ENCODE measurements around the gene RCE1. TPM values are rescaled to one million over a fixed set of nuclear protein-coding genes. Genes with fewer than 3 reads are reported as not detected.

The RCE1 gene
- total and polyA plus RNA-seq, 12 donors: 2.5 to 9.2 (median 4.9) TPM

DNA sequence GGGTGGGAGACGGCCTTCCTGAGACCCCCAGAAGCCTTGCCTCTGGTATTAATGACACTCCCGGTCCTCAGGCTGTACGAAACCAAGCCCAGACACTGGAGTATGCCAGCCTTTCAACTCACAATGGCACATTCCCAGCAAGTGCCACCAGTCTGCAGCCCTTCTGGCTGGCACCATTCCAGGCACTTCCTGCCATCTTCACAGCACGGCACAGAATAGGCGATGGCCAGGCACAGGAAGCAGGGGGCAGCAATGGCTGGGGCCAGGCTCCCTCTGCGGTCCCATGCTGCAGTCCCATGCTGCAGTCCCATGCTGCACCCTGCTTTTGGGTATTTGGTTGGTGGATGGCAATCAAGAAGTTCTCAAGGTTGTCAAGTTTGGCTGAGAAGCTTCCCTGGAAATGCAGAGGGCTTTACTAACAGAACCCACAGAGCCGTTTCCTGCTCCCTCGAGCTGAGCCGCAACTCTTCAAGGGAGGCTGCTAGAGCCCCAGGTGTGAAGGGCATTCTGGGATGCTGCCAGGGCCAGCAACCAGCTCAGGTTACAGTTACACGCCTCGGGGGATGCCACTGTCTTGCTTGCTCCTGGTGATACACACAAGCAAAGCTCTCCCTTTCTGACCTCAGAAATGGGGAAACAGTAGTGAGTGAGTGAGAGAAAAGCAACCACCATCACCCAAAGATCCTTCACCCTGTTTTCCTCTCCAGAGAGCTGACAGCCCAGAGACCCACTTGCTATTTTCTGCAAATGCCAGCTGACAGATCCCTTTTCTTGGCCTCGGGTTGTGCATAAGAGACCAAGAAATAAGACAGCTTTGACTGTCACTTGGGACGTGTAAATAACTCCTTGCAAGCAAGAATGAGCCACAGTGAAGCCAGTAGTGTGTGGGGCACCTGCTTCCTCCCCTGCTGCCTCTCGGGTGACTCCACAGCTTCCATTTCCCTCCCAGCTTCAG lies 37.5 kb downstream of the RCE1 start:
- no peak overlapping the region for H3K4me3 ChIP-seq
- H3K4me1 ChIP-seq: peaks cover 0 to 8% (median 0%) of the 10 kb centered on the region in 9 donors
- no peak for DNase-seq
- TF ChIP-seq, protein P1, sequence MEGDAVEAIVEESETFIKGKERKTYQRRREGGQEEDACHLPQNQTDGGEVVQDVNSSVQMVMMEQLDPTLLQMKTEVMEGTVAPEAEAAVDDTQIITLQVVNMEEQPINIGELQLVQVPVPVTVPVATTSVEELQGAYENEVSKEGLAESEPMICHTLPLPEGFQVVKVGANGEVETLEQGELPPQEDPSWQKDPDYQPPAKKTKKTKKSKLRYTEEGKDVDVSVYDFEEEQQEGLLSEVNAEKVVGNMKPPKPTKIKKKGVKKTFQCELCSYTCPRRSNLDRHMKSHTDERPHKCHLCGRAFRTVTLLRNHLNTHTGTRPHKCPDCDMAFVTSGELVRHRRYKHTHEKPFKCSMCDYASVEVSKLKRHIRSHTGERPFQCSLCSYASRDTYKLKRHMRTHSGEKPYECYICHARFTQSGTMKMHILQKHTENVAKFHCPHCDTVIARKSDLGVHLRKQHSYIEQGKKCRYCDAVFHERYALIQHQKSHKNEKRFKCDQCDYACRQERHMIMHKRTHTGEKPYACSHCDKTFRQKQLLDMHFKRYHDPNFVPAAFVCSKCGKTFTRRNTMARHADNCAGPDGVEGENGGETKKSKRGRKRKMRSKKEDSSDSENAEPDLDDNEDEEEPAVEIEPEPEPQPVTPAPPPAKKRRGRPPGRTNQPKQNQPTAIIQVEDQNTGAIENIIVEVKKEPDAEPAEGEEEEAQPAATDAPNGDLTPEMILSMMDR (IDR thresholded peaks at IDR 0.05): no peak
- intact Hi-C loops (cut with DNase I): loop anchor here in 1 of 10 donors (5.0 kb wide), 1 partner anchor 188 kb away; no protein-coding TSS in a partner anchor
- no peaks in the 10 kb centered on the region for H3K27me3 ChIP-seq
- ATAC-seq: peak in 3 of 8 donors; percentile 23 to 33 (median 24)
- no peaks in the 10 kb centered on the region for H3K36me3 ChIP-seq
- WGBS, 2 donors: 71 to 75% methylated on average over 14 of the region's 14 CpGs
- no peak overlapping the region for H3K27ac ChIP-seq
- no peaks in the 10 kb centered on the region for H3K9me3 ChIP-seq

DNA sequence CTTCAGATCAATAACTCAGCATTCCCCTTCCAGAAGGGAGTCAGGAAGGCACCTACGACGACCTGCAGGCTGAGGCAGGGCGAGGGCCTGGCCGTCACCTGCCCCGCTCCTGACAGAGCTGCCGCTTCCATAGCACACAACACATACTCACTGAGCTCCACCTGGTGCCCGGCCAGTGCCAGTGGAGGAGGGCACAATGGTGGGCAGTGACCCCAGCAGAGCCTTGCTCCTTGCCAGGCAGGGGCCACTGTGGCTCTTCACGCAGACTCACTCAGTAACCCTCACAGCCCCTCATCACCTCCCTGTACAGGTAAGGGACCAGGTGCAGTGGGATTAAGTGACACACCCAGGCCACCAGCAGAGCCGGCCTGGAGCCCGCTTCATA lies 38.2 kb downstream of the RCE1 start:
- no peaks in the 10 kb centered on the region for H3K36me3 ChIP-seq
- no peaks in the 10 kb centered on the region for H3K9me3 ChIP-seq
- ATAC-seq (peak in 1 of 8 donors; percentile 10), DNase-seq (no peak)
- no peak overlapping the region for H3K27ac ChIP-seq
- H3K27me3 ChIP-seq: no peaks in the 10 kb centered on the region
- no peak overlapping the region for H3K4me3 ChIP-seq
- TF ChIP-seq, protein P1 (IDR thresholded peaks at IDR 0.05): no peak
- H3K4me1 ChIP-seq: peaks cover 0 to 8% (median 0%) of the 10 kb centered on the region in 9 donors
- WGBS, 2 donors: 94 to 96% methylated on average over 10 of the region's 10 CpGs
- intact Hi-C loops (cut with DNase I): loop anchor here in 1 of 10 donors (5.0 kb wide), 1 partner anchor 189 kb away; no protein-coding TSS in a partner anchor

DNA sequence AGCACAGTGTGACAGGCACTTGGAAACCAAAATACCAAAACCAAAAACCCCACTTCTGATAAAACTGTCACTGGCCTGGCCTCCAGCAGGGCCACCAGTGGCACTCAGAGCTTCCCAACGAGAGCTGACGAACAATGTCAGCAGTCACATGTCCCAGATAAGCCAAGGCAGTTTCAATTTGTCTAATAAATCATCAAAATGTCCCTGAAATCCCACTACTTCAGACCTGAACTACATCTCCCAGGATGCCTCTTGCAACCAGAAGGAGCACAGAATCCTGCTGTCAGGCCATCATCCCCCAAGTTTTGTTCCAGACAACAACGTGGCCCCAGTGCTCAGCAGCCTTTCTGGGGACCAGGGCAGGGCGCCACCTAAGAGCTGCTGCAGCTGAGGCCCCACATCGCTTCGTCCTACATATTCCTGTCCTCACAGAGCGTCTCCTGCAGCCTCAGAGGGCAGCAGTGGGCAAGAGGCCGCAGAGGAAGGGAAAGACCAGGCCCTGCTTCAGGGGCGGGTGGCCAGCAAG lies 38.7 kb downstream of the RCE1 start:
- WGBS, 2 donors: 85 to 88% methylated on average over 9 of the region's 9 CpGs
- Histone ChIP-seq H3K27ac (no peak overlapping the region), H3K4me3 (no peak overlapping the region), H3K27me3 (no peaks in the 10 kb centered on the region), H3K4me1 (peaks cover 0 to 14% (median 4%) of the 10 kb centered on the region in 9 donors), H3K36me3 (no peaks in the 10 kb centered on the region), H3K9me3 (no peaks in the 10 kb centered on the region)
- DNase-seq (no peak), ATAC-seq (no peak)
- TF ChIP-seq, protein P1 (IDR thresholded peaks at IDR 0.05): no peak
- intact Hi-C loops (cut with DNase I): loop anchor here in 2 of 10 donors (2.0 to 5.0 kb wide), 2 partner anchors 187 to 190 kb away; no protein-coding TSS in a partner anchor

DNA sequence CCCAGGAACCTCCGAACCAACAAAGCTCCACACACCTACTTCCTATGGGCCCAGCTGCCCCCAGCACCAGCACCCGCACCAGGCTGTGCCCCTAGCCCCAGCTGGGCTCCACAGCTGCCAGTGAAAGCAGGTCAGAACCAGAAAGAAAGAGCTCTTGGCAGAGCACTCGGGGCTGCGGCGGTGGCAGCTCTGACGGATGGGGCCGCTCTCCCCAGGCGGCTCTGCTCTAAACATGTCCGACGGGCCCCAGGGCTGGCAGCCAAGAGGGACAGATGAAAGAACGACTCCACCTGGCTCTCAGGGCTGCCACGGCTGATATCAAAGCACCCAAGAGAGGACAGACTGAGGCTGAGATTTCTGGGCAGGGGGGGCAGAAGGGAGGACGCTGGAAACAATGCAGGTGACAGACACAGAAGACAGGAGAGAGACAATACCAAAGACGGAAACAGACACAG lies 39.3 kb downstream of the RCE1 start:
- no peak for DNase-seq
- H3K4me1 ChIP-seq: peaks cover 0 to 15% (median 8%) of the 10 kb centered on the region in 9 donors
- H3K9me3 ChIP-seq: no peaks in the 10 kb centered on the region
- no peaks in the 10 kb centered on the region for H3K27me3 ChIP-seq
- intact Hi-C loops (cut with DNase I): loop anchor here in 2 of 10 donors (2.0 to 5.0 kb wide), 2 partner anchors 188 to 190 kb away; no protein-coding TSS in a partner anchor
- no peak for ATAC-seq
- H3K36me3 ChIP-seq: no peaks in the 10 kb centered on the region
- 66 to 71% methylated on average over 13 to 14 of the region's 14 CpGs for WGBS, 2 donors
- TF ChIP-seq, protein P1 (IDR thresholded peaks at IDR 0.05): no peak
- no peak overlapping the region for H3K27ac ChIP-seq
- no peak overlapping the region for H3K4me3 ChIP-seq
